ENCODE results near the gene AGBL4. TPM values are rescaled to one million over a fixed set of nuclear protein-coding genes. Genes with fewer than 3 reads are reported as not detected.

AGBL4 gene
- total and polyA plus RNA-seq, 2 of the 4 experiments (the other 2 are of a cell fraction): not detected

GRCh38 chr1:48676376-48676775, 1347.4 kb downstream of the AGBL4 start:
- in situ Hi-C loops (cut with MboI; ENCODE audit: low sequenced_read_pairs): loop anchor here (5.0 to 25.0 kb wide), 3 partner anchors 141 to 1668 kb away; no protein-coding TSS in a partner anchor
- Histone ChIP-seq H3K14ac (replicated peaks; ENCODE audit: low read depth, low read length) (no peak overlapping the region), H3K27ac (ENCODE audit: insufficient read depth, low read length) (no peak overlapping the region), H3K4me3 (ENCODE audit: insufficient read depth, low read depth, low read length) (no peak overlapping the region), H3K4ac (ENCODE audit: low read depth, low read length) (no peak overlapping the region), H3K9me1 (ENCODE audit: insufficient read depth, low read length) (no peaks in the 10 kb centered on the region), H3K27me3 (ENCODE audit: control insufficient read depth, insufficient read depth, low read length) (no peaks in the 10 kb centered on the region), H3K23ac (ENCODE audit: low read depth, low read length) (no peak overlapping the region), H2BK20ac (ENCODE audit: low read depth, low read length) (no peak overlapping the region), H3K56ac (ENCODE audit: extremely low read depth, insufficient read depth, low read length) (no peak overlapping the region), H2BK5ac (ENCODE audit: low read depth, low read length, poor library complexity, severe bottlenecking) (no peak overlapping the region), H3K36me3 (ENCODE audit: control insufficient read depth, insufficient read depth, low read length) (no peaks in the 10 kb centered on the region), H2BK120ac (ENCODE audit: low read depth, low read length) (no peak overlapping the region), H3K4me1 (ENCODE audit: control insufficient read depth, insufficient read depth, low read length) (no peaks in the 10 kb centered on the region), H3K9me3 (ENCODE audit: control insufficient read depth, insufficient read depth, low read length) (no peaks in the 10 kb centered on the region), H3K79me1 (ENCODE audit: low read depth in 1 of 2, low read length in 2 of 2) (no peaks in the 10 kb centered on the region), H3K18ac (ENCODE audit: low read depth, low read length) (no peak overlapping the region), H4K5ac (ENCODE audit: low read depth, low read length) (no peak overlapping the region), H2AFZ (replicated peaks; ENCODE audit: low read length, poor library complexity) (no peak overlapping the region), H4K8ac (ENCODE audit: low read depth in 2 of 2, low read length in 2 of 2) (no peak overlapping the region), H3K9ac (ENCODE audit: low read depth, low read length) (no peak overlapping the region), H2AK9ac (replicated peaks; ENCODE audit: low read depth, low read length, poor library complexity) (no peak overlapping the region), H2AK5ac (ENCODE audit: low read depth, low read length) (no peak overlapping the region), H4K20me1 (ENCODE audit: insufficient read depth, low read length) (no peaks in the 10 kb centered on the region), H3K4me2 (ENCODE audit: low read depth, low read length) (no peak overlapping the region), H2BK15ac (ENCODE audit: low read depth, low read length) (no peak overlapping the region), H4K91ac (ENCODE audit: insufficient read depth, low read depth, low read length) (no peak overlapping the region)
- ChIA-PET CTCF (no interaction called here), POLR2A (ENCODE audit: unreplicated experiment) (no interaction called here)
- DNase-seq: no peak
- ATAC-seq (ENCODE audit: low read depth): no peak
- TF ChIP-seq NFE2L2 (IDR thresholded peaks at IDR 0.05; ENCODE audit: low read depth, low read length): no peak
- TF ChIP-seq USF2 (IDR thresholded peaks at IDR 0.05; ENCODE audit: low read depth, low read length): no peak
- no peak for TF ChIP-seq RCOR1 (IDR thresholded peaks at IDR 0.05; ENCODE audit: insufficient replicate concordance, low read length)
- no peak for TF ChIP-seq FOS (IDR thresholded peaks at IDR 0.05; ENCODE audit: low read depth, low read length)
- TF ChIP-seq CHD1 (IDR thresholded peaks at IDR 0.05; ENCODE audit: low read depth, low read length): no peak
- no peak for TF ChIP-seq SMC3 (IDR thresholded peaks at IDR 0.05; ENCODE audit: low read depth, low read length)
- no peak for TF ChIP-seq CEBPB (IDR thresholded peaks at IDR 0.05; ENCODE audit: low read depth, low read length)
- no peak for TF ChIP-seq BHLHE40 (IDR thresholded peaks at IDR 0.05; ENCODE audit: low read depth, low read length)
- no peak for TF ChIP-seq ELK1 (IDR thresholded peaks at IDR 0.05; ENCODE audit: borderline replicate concordance, low read depth, low read length)
- no peak for TF ChIP-seq POLR2A (IDR thresholded peaks at IDR 0.05; ENCODE audit: low read depth, low read length)
- no peak for TF ChIP-seq RAD21 (IDR thresholded peaks at IDR 0.05; ENCODE audit: low read length)
- no peak for TF ChIP-seq MAFK (IDR thresholded peaks at IDR 0.05; ENCODE audit: low read depth, low read length)
- WGBS, 2 experiments (ENCODE audit: extremely low coverage in 2 of 2, insufficient read length in 1 of 2): 93% methylated on average over 2 of the region's 7 CpGs; no CpG with 5 or more reads in 1 of the 2 experiments
- dilution Hi-C loops (cut with HindIII; ENCODE audit: low sequenced_read_pairs, unreplicated experiment): no loop called here
- no TSS peak for BruUV-seq (replicated peaks)
- intact Hi-C loops (cut with micrococcal nuclease): no loop called here
